HepG2 (cell line): ENCODE data around the gene EPO.

Experiments used
- TEAD3 ChIP-seq: optimal IDR thresholded peaks from 2 replicates; pipeline ENCODE3; 2016; ENCODE audit warnings: borderline replicate concordance
- ZBTB43 ChIP-seq: sonication (generic); formaldehyde crosslinking; conservative IDR thresholded peaks from 2 replicates; pipeline ENCODE4 v1.4.0; 2020; ENCODE audit warnings: missing genetic modification reagents
- TF ChIP-seq, protein P1 (sequence below): sonication (generic); formaldehyde crosslinking; IDR thresholded peaks from 2 replicates; pipeline ENCODE4 v1.5.0; 2020; ENCODE audit warnings: mild to moderate bottlenecking, missing genetic modification reagents, moderate library complexity
- TF ChIP-seq, protein P2 (sequence below): IDR thresholded peaks from 2 replicates; pipeline ENCODE4 v1.6.1; 2016; ENCODE audit warnings: control low read depth

GRCh38 chr7:100726996-100727761, 6.9 kb downstream of the EPO start:
- TF ChIP-seq ZBTB43 (CRISPR knock-in tag) (no peak), TEAD3 (CRISPR knock-in tag) (peak; percentile 27)
- TF ChIP-seq, protein P1, sequence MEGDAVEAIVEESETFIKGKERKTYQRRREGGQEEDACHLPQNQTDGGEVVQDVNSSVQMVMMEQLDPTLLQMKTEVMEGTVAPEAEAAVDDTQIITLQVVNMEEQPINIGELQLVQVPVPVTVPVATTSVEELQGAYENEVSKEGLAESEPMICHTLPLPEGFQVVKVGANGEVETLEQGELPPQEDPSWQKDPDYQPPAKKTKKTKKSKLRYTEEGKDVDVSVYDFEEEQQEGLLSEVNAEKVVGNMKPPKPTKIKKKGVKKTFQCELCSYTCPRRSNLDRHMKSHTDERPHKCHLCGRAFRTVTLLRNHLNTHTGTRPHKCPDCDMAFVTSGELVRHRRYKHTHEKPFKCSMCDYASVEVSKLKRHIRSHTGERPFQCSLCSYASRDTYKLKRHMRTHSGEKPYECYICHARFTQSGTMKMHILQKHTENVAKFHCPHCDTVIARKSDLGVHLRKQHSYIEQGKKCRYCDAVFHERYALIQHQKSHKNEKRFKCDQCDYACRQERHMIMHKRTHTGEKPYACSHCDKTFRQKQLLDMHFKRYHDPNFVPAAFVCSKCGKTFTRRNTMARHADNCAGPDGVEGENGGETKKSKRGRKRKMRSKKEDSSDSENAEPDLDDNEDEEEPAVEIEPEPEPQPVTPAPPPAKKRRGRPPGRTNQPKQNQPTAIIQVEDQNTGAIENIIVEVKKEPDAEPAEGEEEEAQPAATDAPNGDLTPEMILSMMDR (CRISPR knock-in tag), result no peak
- TF ChIP-seq, protein P2, sequence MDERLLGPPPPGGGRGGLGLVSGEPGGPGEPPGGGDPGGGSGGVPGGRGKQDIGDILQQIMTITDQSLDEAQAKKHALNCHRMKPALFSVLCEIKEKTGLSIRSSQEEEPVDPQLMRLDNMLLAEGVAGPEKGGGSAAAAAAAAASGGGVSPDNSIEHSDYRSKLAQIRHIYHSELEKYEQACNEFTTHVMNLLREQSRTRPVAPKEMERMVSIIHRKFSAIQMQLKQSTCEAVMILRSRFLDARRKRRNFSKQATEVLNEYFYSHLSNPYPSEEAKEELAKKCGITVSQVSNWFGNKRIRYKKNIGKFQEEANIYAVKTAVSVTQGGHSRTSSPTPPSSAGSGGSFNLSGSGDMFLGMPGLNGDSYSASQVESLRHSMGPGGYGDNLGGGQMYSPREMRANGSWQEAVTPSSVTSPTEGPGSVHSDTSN (CRISPR knock-in tag), result no peak
